Parathyroid adenoma (tissue), 2 donors: ENCODE results near the gene TMEM182.

ENCODE experiments used
- H2AFZ ChIP-seq: fragments of 300-600 bp; sonication (generic); one replicate; pipeline ENCODE4 v1.7.0; 2017; ENCODE audit warnings: antibody characterized with exemption, mild to moderate bottlenecking
- H3K27ac ChIP-seq: fragments of 300-600 bp; sonication (generic); one replicate; pipeline ENCODE4 v1.7.0; 2017
- H3K27me3 ChIP-seq: fragments of 300-600 bp; sonication (generic); one replicate; pipeline ENCODE4 v1.7.0; 2017; ENCODE audit warnings: low read length; ENCODE audit not compliant: control insufficient read depth, insufficient read depth
- H3K36me3 ChIP-seq: fragments of 300-600 bp; sonication (generic); one replicate; pipeline ENCODE4 v1.7.0; 2017; ENCODE audit warnings: low read length; ENCODE audit not compliant: control insufficient read depth, insufficient read depth
- H3K4me1 ChIP-seq: fragments of 300-600 bp; sonication (generic); one replicate; pipeline ENCODE4 v1.7.0; 2017; ENCODE audit warnings: control low read depth
- H3K4me2 ChIP-seq: fragments of 300-600 bp; sonication (generic); one replicate; pipeline ENCODE4 v1.7.0; 2017; ENCODE audit warnings: low read length
- H3K4me3 ChIP-seq: fragments of 300-600 bp; sonication (generic); one replicate; pipeline ENCODE4 v1.7.0; 2017; ENCODE audit warnings: low read depth, low read length
- H3K79me2 ChIP-seq: fragments of 300-600 bp; sonication (generic); one replicate; pipeline ENCODE4 v1.7.0; 2017; ENCODE audit warnings: control low read depth
- H3K9ac ChIP-seq: fragments of 300-600 bp; sonication (generic); one replicate; pipeline ENCODE4 v1.7.0; 2017; ENCODE audit warnings: mild to moderate bottlenecking
- H3K9me3 ChIP-seq: fragments of 300-600 bp; sonication (generic); one replicate; pipeline ENCODE4 v1.7.0; 2017; ENCODE audit warnings: low read length; ENCODE audit not compliant: control insufficient read depth
- TF ChIP-seq, protein P1 (sequence below): fragments of 300-600 bp; sonication (generic); IDR thresholded peaks from one replicate; pipeline ENCODE4 v1.7.0; 2017; ENCODE audit warnings: antibody characterized with exemption, mild to moderate bottlenecking
- donor health status: primary hyperparathyroidism.

The TMEM182 gene

GRCh38 chr2:102764083-102764482 is 2.3 kb downstream of the TMEM182 start:
- no peaks in the 10 kb centered on the region for H3K4me1 ChIP-seq
- no peaks in the 10 kb centered on the region for H3K27me3 ChIP-seq
- no peak overlapping the region for H3K4me2 ChIP-seq
- TF ChIP-seq, protein P1, sequence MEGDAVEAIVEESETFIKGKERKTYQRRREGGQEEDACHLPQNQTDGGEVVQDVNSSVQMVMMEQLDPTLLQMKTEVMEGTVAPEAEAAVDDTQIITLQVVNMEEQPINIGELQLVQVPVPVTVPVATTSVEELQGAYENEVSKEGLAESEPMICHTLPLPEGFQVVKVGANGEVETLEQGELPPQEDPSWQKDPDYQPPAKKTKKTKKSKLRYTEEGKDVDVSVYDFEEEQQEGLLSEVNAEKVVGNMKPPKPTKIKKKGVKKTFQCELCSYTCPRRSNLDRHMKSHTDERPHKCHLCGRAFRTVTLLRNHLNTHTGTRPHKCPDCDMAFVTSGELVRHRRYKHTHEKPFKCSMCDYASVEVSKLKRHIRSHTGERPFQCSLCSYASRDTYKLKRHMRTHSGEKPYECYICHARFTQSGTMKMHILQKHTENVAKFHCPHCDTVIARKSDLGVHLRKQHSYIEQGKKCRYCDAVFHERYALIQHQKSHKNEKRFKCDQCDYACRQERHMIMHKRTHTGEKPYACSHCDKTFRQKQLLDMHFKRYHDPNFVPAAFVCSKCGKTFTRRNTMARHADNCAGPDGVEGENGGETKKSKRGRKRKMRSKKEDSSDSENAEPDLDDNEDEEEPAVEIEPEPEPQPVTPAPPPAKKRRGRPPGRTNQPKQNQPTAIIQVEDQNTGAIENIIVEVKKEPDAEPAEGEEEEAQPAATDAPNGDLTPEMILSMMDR, result no peak
- H3K9ac ChIP-seq, result no peak overlapping the region
- no peaks in the 10 kb centered on the region for H3K79me2 ChIP-seq
- H3K4me3 ChIP-seq, result no peak overlapping the region
- no peaks in the 10 kb centered on the region for H3K9me3 ChIP-seq
- no peak overlapping the region for H3K27ac ChIP-seq
- no peak overlapping the region for H2AFZ ChIP-seq
- no peaks in the 10 kb centered on the region for H3K36me3 ChIP-seq

GRCh38 chr2:102765061-102765460 is 3.2 kb downstream of the TMEM182 start:
- no peak overlapping the region for H3K27ac ChIP-seq
- H3K4me3 ChIP-seq, result no peak overlapping the region
- no peaks in the 10 kb centered on the region for H3K4me1 ChIP-seq
- H3K9ac ChIP-seq, result no peak overlapping the region
- no peaks in the 10 kb centered on the region for H3K27me3 ChIP-seq
- H2AFZ ChIP-seq, result no peak overlapping the region
- TF ChIP-seq, protein P1, result no peak
- H3K9me3 ChIP-seq, result no peaks in the 10 kb centered on the region
- H3K36me3 ChIP-seq, result no peaks in the 10 kb centered on the region
- no peak overlapping the region for H3K4me2 ChIP-seq
- no peaks in the 10 kb centered on the region for H3K79me2 ChIP-seq

DNA sequence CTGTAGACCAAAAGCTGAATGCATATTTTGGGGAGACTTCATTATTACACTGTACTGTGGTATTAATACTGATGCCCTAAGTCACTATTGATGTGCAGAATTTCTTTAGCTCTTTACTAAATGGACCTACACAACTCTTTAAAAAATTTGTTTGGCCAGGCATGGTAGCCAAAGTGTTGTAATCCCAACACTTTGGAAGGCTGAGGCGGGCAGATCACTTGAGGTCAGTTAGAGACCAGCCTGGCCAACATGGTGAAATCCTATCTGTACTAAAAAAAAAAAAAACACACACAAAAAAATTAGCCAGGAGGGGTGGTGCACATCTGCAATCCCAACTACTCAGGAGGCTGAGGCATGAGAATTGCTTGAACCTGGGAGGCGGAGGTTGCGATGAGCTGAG is 6.4 kb downstream of the TMEM182 start:
- no peak overlapping the region for H2AFZ ChIP-seq
- H3K36me3 ChIP-seq, result no peaks in the 10 kb centered on the region
- H3K4me2 ChIP-seq, result no peak overlapping the region
- H3K79me2 ChIP-seq, result no peaks in the 10 kb centered on the region
- H3K9me3 ChIP-seq, result no peaks in the 10 kb centered on the region
- no peak overlapping the region for H3K4me3 ChIP-seq
- H3K27ac ChIP-seq, result no peak overlapping the region
- TF ChIP-seq, protein P1, result no peak
- no peak overlapping the region for H3K9ac ChIP-seq
- no peaks in the 10 kb centered on the region for H3K27me3 ChIP-seq
- no peaks in the 10 kb centered on the region for H3K4me1 ChIP-seq

GRCh38 chr2:102768892-102769291 is 7.1 kb downstream of the TMEM182 start:
- Histone ChIP-seq H3K9me3 (no peaks in the 10 kb centered on the region), H3K27ac (no peak overlapping the region), H3K4me1 (no peaks in the 10 kb centered on the region)

DNA sequence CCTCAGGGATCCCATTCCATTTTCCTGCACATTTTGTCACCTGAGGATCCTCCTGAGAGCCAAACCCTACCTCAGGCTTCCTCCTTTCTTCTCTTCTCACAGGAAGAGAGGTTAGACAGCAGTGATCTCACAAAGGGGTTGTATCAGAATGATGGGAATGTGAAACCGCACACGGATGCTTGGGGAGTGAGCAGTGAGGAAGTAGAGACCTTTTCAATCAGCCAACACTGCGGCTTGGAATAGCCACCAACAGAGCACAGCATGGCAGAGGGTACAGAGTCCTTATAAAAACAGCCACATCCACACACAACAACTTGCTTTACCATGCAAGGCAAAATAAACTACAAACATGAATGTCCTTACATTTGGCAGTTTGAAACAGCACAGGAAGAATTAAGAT is 8.7 kb downstream of the TMEM182 start:
- H3K4me2 ChIP-seq, result no peak overlapping the region
- H3K9ac ChIP-seq, result no peak overlapping the region
- no peaks in the 10 kb centered on the region for H3K9me3 ChIP-seq
- H3K79me2 ChIP-seq, result no peaks in the 10 kb centered on the region
- no peaks in the 10 kb centered on the region for H3K36me3 ChIP-seq
- no peaks in the 10 kb centered on the region for H3K4me1 ChIP-seq
- no peak overlapping the region for H3K27ac ChIP-seq
- TF ChIP-seq, protein P1, result no peak
- no peak overlapping the region for H2AFZ ChIP-seq
- no peak overlapping the region for H3K4me3 ChIP-seq
- H3K27me3 ChIP-seq, result no peaks in the 10 kb centered on the region

More at GRCh38 chr2:102768892-102769291, 7.1 kb downstream of the TMEM182 start:
- TF ChIP-seq, protein P1, result no peak
- H3K4me3 ChIP-seq, result no peak overlapping the region
- H3K79me2 ChIP-seq, result no peaks in the 10 kb centered on the region
- no peaks in the 10 kb centered on the region for H3K36me3 ChIP-seq
- H3K4me2 ChIP-seq, result no peak overlapping the region
- H3K27me3 ChIP-seq, result no peaks in the 10 kb centered on the region
- H2AFZ ChIP-seq, result no peak overlapping the region
- H3K9ac ChIP-seq, result no peak overlapping the region
